NCI-H2081 (cell line): Measurements from ENCODE around the gene PPDPF.
A peak's percentile ranks its signal among the peaks of the same experiment; 100 is the strongest.
"Not testable (repeated sequence)": the region's sequence is repeated elsewhere in the genome, so short reads cannot be mapped to it uniquely, and the experiment has no call there.

ENCODE experiments used
- DNase-seq, 2 experiments: peaks; one replicate each; lab custom pipeline; 2025; lab: John Stamatoyannopoulos, UW

The PPDPF gene

DNA sequence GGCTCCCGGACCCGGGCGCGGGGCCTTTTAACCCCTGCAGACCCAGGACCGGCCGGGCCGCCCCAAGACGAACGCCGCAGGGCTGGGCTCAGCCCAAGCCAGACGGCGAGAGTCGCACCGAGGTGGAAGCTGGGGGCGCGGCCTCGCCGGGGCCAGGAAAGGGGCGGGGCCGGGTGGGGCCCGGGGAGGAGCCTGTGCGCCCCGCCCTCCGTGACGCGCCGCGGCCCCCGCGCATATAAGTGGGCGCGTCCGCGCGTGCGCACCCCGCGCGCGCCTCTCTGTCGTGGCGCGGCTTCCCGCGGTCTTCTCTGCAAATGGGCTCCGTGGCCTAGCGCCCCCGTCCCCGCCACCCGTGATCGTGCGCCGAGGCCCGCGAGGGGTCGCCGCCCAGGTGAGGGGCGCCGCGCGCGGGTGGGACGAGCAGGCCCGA lies at the start of gene PPDPF:
Gene PPDPF (plus strand): TSS at position 262 of the 430 bp plus-strand sequence. CDS start 544 bp downstream, outside the sequence.
- peak; percentile 62 to 82 for DNase-seq

GRCh38 chr20:63471002-63471716 lies 49.4 kb upstream of the PPDPF start:
- no peak for DNase-seq

DNA sequence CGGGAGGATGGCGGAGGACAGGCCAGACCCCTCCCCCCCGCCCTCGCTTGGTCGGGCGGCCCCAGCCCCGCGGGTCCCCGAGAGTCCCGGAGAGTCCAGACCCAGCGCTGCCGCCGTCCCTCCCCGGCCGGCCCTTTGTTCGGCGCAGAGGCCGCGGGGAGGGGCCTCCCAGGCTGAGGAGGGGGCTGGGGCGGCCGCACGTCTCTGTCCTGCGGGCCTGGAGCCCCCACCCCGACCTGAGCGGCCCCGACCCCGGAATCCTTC lies 48.9 kb upstream of the PPDPF start:
- no peak for DNase-seq

DNA sequence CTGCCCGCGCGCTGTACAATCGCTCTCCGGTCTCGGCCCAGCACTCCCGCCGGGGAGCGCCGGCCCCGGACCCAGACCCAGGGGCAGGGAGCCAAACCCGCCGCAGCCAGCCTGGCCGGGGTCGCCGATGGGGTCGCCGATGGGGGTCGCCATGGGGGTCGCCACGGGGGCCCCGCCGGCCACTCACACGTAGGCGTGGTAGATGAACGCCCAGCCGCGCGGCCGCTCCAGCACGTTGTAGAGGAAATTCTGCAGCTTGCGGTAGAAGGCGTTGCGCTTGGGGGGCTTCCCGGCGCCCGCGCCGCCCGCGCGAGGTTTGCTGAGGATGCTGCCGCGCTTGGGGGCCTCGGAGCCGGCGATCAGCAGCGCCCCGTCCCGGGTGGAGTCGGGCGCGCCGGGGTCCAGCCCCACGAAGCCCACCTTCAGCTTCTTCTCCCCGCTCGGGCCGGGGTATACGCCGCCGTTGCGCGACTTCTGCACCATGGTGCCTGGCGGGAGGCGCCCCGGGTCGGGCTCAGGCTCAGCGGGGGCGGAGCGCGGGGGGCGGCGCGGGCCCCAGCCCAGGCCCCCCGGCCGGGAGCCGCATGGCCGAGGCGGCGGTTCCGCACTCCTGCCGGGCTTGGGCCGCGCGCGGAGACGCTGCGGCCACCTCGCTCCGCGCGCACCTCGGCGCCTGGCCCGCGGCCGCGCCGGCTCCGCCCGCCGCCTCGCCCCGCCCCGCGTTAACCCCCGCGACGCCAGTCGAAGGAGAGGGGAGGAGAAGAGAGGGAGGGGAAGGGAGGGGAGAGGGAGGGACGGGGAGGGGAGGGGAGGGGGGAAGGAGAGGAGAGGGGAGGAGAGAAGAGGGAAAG lies 48.4 kb upstream of the PPDPF start, which contains the start of gene KCNQ2:
Gene KCNQ2 (minus strand): TSS at position 675 of the 851 bp plus-strand sequence. CDS start 192 bp downstream, at position 483.
- DNase-seq, result no peak

- DNase-seq, result no peak
These were observed 47.6 kb upstream of the PPDPF start for GRCh38 chr20:63472862-63473390.

DNA sequence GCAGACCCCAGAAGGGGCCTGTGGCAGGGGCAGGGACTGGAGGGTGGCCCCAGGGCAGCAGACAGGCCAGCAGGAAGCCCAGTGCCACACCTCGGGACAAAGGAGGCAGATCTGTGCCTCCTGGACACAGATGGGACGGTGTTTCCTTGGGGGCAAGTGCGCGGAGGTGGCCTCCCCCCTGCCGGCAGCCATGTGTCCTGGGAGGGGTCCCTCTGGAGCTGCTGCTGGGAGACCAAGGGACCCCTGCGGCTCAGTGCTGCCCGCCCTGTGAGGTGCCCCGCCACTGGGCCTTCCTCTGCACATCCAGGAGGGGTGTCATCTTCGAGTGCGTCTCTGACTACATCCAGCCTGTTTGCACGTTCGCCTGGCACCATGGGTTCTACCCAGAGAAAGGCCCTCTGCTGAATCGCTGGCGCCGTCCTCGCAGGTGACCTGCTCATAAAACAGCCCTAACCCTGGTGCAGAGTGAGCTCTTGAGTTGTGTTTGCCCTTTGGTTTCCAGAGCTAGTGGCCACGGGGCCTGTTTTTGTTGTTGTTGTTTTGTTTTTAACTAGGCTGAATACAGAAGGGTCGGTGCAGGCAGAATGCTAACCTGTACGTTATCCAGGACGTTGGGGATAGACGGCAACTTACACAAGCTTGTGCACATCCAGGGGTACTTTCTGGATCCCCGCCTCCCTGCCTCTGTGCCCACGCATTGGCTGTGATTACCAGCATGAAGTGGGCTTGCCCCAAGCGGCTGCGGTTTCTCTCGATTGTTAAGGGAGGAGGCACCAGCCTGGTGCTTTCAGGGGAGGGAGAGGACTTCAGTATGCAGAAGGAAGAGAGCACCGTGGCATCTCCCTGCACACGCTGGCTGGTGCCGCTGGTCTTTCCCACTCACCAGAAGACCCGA lies 46.8 kb upstream of the PPDPF start:
- no peak for DNase-seq

- no peak for DNase-seq
These were observed 45.4 kb upstream of the PPDPF start for GRCh38 chr20:63475209-63475608.

DNA sequence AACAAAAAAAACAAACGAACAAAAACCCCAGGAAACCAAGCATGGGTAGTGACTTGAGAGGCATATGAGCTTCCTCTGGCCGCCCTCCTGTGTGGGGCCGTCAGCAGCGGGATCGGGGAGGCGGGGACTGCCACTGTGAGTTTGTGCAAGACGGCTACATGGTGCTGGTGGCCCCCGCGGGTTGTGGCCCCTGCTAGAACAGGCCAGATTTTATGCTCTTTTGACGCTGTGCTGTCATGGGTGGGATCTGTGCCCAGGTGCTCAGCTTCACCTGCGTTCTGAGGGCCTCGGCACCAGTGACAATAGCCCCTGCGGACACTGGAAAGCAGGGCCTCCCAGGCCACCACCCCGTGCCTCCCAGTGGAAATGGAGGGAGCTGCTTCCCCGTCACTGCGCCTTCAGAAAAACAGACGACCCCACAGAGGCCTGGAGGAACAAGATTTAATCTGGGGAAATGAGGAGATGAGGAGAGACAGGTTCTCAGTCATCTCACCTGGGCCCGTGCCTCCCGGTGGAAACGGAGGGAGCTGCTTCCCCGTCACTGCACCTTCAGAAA lies 43.4 kb upstream of the PPDPF start:
- no peak for DNase-seq

- no peak for DNase-seq
These were observed 42.6 kb upstream of the PPDPF start for GRCh38 chr20:63477944-63478343.

DNA sequence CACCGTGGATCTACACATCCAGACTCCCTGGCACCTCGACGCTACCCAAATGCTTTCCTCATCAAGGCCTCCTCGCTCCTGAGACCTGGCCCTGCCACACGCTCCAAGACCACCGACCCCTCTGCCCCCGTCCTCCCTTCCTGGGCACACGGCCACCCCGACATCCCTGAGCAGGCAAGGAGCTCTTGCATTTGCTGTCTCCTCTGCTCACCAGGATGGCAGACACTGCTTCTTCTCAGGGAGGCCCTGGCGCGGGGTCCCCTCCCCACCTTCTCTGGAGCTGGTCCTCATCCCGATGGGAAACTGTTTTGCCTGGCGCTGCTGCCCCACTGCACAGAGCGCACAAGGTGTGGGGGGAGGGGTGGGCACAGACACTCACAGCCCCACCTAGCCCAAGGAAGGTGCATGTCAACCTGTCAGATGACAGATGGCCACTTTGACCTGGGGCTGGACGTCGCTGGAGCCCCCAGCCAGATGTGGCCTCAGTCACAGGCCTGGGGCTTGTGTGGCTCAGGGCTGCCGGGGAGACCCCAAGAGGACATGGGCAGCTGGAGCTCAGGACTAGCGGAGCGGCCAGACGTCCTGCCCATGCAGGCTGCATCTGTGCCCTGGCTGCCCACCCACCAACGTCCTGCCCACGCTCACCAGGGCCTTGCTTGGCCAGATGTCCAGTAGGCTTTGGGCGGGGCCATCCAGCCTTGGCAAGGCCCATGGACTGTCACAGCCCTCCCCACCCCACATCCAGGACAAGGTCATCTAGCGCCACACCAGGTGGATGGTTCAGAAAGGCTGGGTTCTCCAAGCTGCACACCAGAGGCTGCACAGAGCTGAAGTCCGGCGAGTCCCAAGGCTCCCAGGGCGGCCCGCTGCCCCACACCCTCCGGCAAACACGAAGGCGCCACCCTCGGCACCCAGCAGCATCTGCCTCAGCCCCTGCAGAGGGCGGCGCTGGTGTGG lies 41.9 kb upstream of the PPDPF start:
- no peak for DNase-seq

DNA sequence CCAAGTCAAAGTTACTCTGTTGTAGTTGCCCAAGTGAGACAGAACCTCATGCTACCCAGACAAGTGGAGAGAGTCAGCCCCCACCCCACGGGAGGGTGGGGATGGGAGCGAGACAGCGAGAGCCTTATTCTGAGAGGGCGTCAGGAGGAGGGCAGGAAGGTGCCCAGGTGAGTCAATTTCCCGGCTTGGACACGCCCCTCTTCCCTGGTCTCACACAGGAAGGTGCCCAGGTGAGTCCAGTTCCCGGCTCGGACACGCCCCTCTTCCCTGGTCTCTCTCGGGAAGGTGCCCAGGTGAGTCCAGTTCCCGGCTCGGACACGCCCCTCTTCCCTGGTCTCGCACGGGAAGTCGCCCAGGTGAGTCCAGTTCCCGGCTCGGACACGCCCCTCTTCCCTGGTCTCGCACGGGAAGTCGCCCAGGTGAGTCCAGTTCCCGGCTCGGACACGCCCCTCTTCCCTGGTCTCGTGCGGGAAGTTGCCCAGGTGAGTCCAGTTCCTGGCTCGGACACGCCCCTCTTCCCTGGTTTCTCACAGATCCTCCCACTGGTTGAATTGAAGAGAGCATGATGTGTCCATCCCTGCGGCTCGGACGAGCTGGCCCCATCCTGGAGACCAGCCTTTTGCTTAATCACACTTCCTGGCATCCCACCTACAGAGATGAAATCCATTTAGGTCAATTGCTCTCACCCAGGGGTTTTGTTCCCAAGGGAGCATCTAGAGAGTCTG lies 40.7 kb upstream of the PPDPF start:
- DNase-seq, result not testable (repeated sequence)

GRCh38 chr20:63481503-63481902 lies 39.1 kb upstream of the PPDPF start:
- no peak for DNase-seq

GRCh38 chr20:63482021-63482587 lies 38.5 kb upstream of the PPDPF start:
- DNase-seq, result no peak

DNA sequence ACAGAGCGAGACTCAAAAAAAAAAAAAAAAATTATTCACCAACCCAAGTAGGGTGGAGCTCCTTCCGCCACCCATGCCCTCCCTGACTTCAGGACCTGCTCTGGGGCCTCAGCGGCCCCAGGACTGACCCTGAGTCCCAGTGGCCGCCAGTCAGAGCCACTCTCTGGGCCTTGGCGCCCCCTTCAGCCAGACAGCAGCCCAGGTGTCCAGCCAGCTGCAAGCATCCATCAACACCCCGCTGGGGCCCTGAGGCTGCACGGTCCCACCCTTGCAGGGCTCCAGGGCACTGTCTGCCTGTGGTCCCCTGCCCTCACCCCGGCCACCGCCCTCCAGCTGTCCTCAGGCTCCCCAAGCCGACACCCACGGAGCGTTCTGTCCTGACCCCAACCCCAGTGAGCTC lies 36.7 kb upstream of the PPDPF start:
- no peak for DNase-seq

DNA sequence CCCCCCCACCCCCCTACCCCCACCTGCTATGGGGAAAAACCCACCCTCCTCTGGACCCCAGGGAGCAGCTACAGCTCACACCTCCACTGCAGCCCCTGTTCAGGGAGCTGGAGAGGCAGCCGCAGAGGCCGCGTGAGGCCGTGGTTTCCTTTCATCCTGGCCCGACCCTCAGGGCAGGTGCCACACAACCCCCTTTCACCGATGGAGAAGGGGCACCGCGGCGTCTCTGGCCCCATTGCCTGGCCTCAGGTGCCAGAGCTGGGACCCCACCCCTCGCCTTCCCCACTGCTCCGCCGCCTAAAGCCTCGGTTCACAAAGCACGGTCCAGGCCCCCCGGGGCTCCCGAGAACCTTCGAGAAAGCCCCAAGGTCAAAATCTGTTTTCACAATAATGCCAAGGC lies 36.3 kb upstream of the PPDPF start:
- DNase-seq, result no peak

GRCh38 chr20:63484651-63485403 lies 35.7 kb upstream of the PPDPF start:
- no peak for DNase-seq

- DNase-seq, result no peak
These were observed 34.2 kb upstream of the PPDPF start for GRCh38 chr20:63486300-63486855.

GRCh38 chr20:63487116-63487764 lies 33.3 kb upstream of the PPDPF start:
- DNase-seq, result no peak
